Measurements from ENCODE around the gene ZNF438.

DNA sequence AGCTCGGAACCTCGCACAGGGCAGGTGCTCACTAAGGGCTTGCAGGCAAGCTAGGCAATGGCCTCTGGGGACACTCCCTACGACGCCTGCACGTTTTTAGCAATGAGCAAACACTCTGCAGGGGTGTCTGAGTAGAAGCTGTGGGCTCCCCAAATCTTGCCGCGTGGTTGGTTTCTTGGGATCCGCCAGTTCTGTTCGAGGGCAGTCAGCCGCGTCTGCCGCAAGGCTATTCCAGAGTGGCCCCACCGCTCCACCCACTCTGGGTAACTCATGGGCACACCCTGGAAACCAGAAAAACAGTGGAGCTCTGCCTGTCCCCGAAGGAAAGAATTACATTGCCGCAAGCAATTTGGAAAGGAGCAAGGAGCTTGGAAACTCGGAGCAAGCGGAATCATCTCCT, 212.8 kb downstream of the ZNF438 start:
- TF ChIP-seq CTBP1 (IDR thresholded peaks at IDR 0.05; ENCODE audit: borderline replicate concordance) (no peak), FOXA1 (IDR thresholded peaks at IDR 0.05) (no peak), FOXM1 (IDR thresholded peaks at IDR 0.05; ENCODE audit: borderline replicate concordance) (no peak), LEF1 (IDR thresholded peaks at IDR 0.05; ENCODE audit: borderline replicate concordance) (no peak), TARDBP (IDR thresholded peaks at IDR 0.05) (no peak), ARNT (IDR thresholded peaks at IDR 0.05) (no peak), ZNF384 (IDR thresholded peaks at IDR 0.05) (no peak), NFRKB (IDR thresholded peaks at IDR 0.05) (no peak), SP1 (IDR thresholded peaks at IDR 0.05) (no peak), BHLHE40 (IDR thresholded peaks at IDR 0.05; ENCODE audit: borderline replicate concordance) (no peak), ELF4 (IDR thresholded peaks at IDR 0.05) (no peak)
- TF ChIP-seq, protein P1, sequence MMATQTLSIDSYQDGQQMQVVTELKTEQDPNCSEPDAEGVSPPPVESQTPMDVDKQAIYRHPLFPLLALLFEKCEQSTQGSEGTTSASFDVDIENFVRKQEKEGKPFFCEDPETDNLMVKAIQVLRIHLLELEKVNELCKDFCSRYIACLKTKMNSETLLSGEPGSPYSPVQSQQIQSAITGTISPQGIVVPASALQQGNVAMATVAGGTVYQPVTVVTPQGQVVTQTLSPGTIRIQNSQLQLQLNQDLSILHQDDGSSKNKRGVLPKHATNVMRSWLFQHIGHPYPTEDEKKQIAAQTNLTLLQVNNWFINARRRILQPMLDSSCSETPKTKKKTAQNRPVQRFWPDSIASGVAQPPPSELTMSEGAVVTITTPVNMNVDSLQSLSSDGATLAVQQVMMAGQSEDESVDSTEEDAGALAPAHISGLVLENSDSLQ (IDR thresholded peaks at IDR 0.05): no peak
